K562 (cell line): Measurements from ENCODE around the gene TNNI2. TPM values are rescaled to one million over a fixed set of nuclear protein-coding genes. Genes with fewer than 3 reads are reported as not detected.

Source experiments
- FOXK2 ChIP-seq, 2 experiments: fragments of 450-650 bp; IDR thresholded peaks in 1 of 2; conservative IDR thresholded peaks in 1 of 2; 2 replicates each; pipeline ENCODE4 v1.6.1; 2016; ENCODE audit warnings: low read depth in 2 of 2, mild to moderate bottlenecking in 1 of 2
- FOXP1 ChIP-seq: sonication (generic); formaldehyde crosslinking; IDR thresholded peaks from 2 replicates; pipeline ENCODE4 v1.8.0; 2022; ENCODE audit warnings: mild to moderate bottlenecking, missing genetic modification reagents
- KLF16 ChIP-seq: IDR thresholded peaks from 2 replicates; pipeline ENCODE4 v1.6.1; 2016; ENCODE audit warnings: antibody characterized with exemption
- MAFF ChIP-seq: IDR thresholded peaks from 2 replicates; pipeline ENCODE4 v1.6.1; 2012; ENCODE audit warnings: low read length, improper control_type of control experiment
- MIER1 ChIP-seq: fragments of 450-650 bp; IDR thresholded peaks from 2 replicates; pipeline ENCODE4 v1.6.1; 2016; ENCODE audit warnings: antibody characterized with exemption, mild to moderate bottlenecking, low read depth
- PURB ChIP-seq: sonication (generic); formaldehyde crosslinking; IDR thresholded peaks from 2 replicates; pipeline ENCODE4 v1.9.0; 2021; ENCODE audit warnings: low read depth, mild to moderate bottlenecking, missing genetic modification reagents
- RFX5 ChIP-seq: IDR thresholded peaks from 2 replicates; pipeline ENCODE4 v1.6.1; 2011; ENCODE audit warnings: low read depth, mild to moderate bottlenecking, improper control_type of control experiment, low read length
- SRSF9 ChIP-seq: fragments of 200-400 bp; formaldehyde crosslinking; IDR thresholded peaks from 2 replicates; pipeline ENCODE4 v1.6.1; 2017; ENCODE audit warnings: low read depth, low read length, borderline replicate concordance
- SUPT5H ChIP-seq: fragments of 450-650 bp; IDR thresholded peaks from 2 replicates; pipeline ENCODE4 v1.6.1; 2016
- ZC3H11A ChIP-seq: IDR thresholded peaks from 2 replicates; pipeline ENCODE4 v1.6.1; 2012; ENCODE audit warnings: low read depth, low read length, improper control_type of control experiment
- ZFPM2 ChIP-seq: fragments of 250-450 bp; sonication (Bioruptor Pico); IDR thresholded peaks from 2 replicates; pipeline ENCODE4 v1.5.1; 2022; ENCODE audit warnings: mild to moderate bottlenecking
- ZKSCAN8 ChIP-seq: fragments of 200-800 bp; sonication (Bioruptor generic); IDR thresholded peaks from 2 replicates; pipeline ENCODE4 v1.6.1; 2016; ENCODE audit warnings: missing genetic modification characterization, missing compliant biosample characterization
- ZNF318 ChIP-seq, 2 experiments: fragments of 450-650 bp; IDR thresholded peaks; 2 replicates each; pipeline ENCODE4 v1.6.1; 2016; ENCODE audit warnings: mild to moderate bottlenecking in 2 of 2, borderline replicate concordance in 1 of 2, low read depth in 1 of 2, moderate library complexity in 1 of 2
- polyA plus RNA-seq, 8 experiments: library from polyadenylated mRNA; depleted of rRNA in 4 of 8; stranded (reverse) in 5 of 8; unstranded in 3 of 8; fragments of >200 nt; fragmentation: Nextera tagmentation in 2 of 8; fragmentation: Illumina TruSeq in 1 of 8; extraction: Ambion mirVana in 2 of 8; extraction: Trizol in 1 of 8; gene quantifications; 2 replicates each; pipeline versions ENCODE4 v1.2.1 to v1.2.3, GENCODE V29; 2011 to 2014; ENCODE audit warnings: inconsistent platforms in 1 of 8, missing spikeins in 1 of 8
- total RNA-seq, 7 experiments: library from RNA; depleted of rRNA in 6 of 7; stranded (reverse); fragments of >200 nt in 6 of 7; fragmentation: Illumina TruSeq in 2 of 7; extraction: Trizol in 2 of 7; gene quantifications; 2 replicates each; pipeline versions ENCODE4 v1.2.1 to v1.2.3, GENCODE V29; 2011 to 2021; ENCODE audit warnings: low replicate concordance in 1 of 7
- TF ChIP-seq, protein P1 (sequence below): sonication (generic); formaldehyde crosslinking; IDR thresholded peaks from 2 replicates; pipeline ENCODE4 v1.8.1; 2022; ENCODE audit warnings: missing genetic modification reagents
- TF ChIP-seq, protein P2 (sequence below): fragments of 450-650 bp; IDR thresholded peaks from 2 replicates; pipeline ENCODE4 v1.6.1; 2016
- TF ChIP-seq, protein P3 (sequence below): conservative IDR thresholded peaks from 2 replicates; pipeline ENCODE4 v1.6.1; 2011; ENCODE audit warnings: low read depth, mild to moderate bottlenecking, low read length; ENCODE audit not compliant: control insufficient read depth

TNNI2 gene
- total and polyA plus RNA-seq, 9 of the 15 experiments (the other 6 are each of a cell fraction or from before 2014, with no cell fraction given): not detected

DNA sequence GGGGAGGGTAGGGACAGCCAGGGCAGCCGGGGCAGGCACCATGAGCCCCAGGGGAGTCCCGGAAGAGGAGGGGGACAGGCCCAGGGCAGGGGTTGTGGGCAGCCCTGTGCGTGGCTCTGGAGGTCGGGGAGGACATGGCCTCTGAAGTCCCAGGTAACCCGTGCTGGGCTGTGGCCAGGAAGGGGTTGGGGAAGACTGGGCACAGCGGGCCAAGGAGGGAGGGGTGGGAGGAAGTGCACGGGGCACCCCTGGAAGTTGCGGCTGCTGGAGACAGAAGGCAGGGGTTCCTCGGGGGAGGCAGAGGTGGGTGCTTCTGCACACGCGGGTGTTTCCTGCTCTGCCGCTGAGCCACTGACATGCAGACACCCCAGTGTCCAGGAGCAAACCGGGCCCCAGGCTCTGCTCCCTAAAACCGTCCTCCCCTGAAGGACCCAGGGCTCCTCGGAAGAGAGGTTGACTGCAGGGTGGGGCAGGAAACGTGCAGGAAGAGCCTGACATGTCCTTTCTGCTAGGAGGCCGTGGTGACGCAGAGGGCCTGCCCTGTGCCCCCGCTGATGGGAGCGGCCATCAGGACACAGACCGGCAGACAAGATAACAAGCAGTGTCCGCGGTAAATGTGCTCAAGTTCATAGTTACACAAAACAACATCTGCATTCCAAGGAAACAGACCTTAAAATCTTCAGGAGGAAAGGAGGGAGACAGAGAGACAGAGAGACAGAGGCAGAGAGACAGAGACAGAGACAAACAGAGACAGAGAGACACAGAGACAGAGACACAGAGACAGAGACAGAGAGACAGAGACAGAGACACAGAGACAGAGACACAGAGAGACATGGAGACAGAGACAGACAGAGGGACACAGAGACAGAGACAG lies 5.7 kb downstream of the TNNI2 start (continued):
- TF ChIP-seq ZNF318 (IDR thresholded peaks at IDR 0.05; ENCODE audit: borderline replicate concordance in 1 of 2, low read depth in 1 of 2) (no peak), ZC3H11A (no peak), FOXP1 (no peak), ZFPM2 (CRISPR knock-in tag) (no peak), SUPT5H (peak; percentile 44; the same call in 1 of the 2 replicates), MAFF (no peak), PURB (no peak), RFX5 (no peak), SRSF9 (no peak), MIER1 (peak; percentile 67; the same call in 1 of the 2 replicates), ZKSCAN8 (no peak), FOXK2 (conservative IDR thresholded peaks at IDR 0.05 in 1 of 2, IDR thresholded peaks at IDR 0.05 in 1 of 2; ENCODE audit: low read depth in 2 of 2) (peak; percentile 74 to 84), KLF16 (peak; percentile 13; the same call in 1 of the 2 replicates)
- TF ChIP-seq, protein P1, sequence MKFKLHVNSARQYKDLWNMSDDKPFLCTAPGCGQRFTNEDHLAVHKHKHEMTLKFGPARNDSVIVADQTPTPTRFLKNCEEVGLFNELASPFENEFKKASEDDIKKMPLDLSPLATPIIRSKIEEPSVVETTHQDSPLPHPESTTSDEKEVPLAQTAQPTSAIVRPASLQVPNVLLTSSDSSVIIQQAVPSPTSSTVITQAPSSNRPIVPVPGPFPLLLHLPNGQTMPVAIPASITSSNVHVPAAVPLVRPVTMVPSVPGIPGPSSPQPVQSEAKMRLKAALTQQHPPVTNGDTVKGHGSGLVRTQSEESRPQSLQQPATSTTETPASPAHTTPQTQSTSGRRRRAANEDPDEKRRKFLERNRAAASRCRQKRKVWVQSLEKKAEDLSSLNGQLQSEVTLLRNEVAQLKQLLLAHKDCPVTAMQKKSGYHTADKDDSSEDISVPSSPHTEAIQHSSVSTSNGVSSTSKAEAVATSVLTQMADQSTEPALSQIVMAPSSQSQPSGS (CRISPR knock-in tag): no peak
- TF ChIP-seq, protein P2, sequence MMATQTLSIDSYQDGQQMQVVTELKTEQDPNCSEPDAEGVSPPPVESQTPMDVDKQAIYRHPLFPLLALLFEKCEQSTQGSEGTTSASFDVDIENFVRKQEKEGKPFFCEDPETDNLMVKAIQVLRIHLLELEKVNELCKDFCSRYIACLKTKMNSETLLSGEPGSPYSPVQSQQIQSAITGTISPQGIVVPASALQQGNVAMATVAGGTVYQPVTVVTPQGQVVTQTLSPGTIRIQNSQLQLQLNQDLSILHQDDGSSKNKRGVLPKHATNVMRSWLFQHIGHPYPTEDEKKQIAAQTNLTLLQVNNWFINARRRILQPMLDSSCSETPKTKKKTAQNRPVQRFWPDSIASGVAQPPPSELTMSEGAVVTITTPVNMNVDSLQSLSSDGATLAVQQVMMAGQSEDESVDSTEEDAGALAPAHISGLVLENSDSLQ: peak; percentile 65
- TF ChIP-seq, protein P3, sequence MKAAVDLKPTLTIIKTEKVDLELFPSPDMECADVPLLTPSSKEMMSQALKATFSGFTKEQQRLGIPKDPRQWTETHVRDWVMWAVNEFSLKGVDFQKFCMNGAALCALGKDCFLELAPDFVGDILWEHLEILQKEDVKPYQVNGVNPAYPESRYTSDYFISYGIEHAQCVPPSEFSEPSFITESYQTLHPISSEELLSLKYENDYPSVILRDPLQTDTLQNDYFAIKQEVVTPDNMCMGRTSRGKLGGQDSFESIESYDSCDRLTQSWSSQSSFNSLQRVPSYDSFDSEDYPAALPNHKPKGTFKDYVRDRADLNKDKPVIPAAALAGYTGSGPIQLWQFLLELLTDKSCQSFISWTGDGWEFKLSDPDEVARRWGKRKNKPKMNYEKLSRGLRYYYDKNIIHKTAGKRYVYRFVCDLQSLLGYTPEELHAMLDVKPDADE: no peak
